Sigmoid colon (tissue), 4 donors: ENCODE results near the gene ATG7.

Experiments
- EP300 ChIP-seq, 4 donors: sonication (generic); formaldehyde crosslinking; IDR thresholded peaks; one replicate each; pipeline ENCODE4 v1.6.1; 2017; ENCODE audit warnings: antibody characterized with exemption in 4 of 4
- POLR2A ChIP-seq, 2 donors: fragments of 450-650 bp; IDR thresholded peaks; one replicate each; pipeline ENCODE4 v1.6.1; 2016; ENCODE audit warnings: antibody characterized with exemption in 2 of 2, mild to moderate bottlenecking in 2 of 2, moderate library complexity in 2 of 2
- TF ChIP-seq, protein P1 (sequence below), 4 experiments: fragments of 450-650 bp in 3 of 4; fragments of 200-600 bp in 1 of 4; IDR thresholded peaks; one replicate each; pipeline ENCODE4 v1.5.1; 2016 to 2019; ENCODE audit warnings: antibody characterized with exemption in 4 of 4, mild to moderate bottlenecking in 3 of 4, moderate library complexity in 2 of 4

DNA sequence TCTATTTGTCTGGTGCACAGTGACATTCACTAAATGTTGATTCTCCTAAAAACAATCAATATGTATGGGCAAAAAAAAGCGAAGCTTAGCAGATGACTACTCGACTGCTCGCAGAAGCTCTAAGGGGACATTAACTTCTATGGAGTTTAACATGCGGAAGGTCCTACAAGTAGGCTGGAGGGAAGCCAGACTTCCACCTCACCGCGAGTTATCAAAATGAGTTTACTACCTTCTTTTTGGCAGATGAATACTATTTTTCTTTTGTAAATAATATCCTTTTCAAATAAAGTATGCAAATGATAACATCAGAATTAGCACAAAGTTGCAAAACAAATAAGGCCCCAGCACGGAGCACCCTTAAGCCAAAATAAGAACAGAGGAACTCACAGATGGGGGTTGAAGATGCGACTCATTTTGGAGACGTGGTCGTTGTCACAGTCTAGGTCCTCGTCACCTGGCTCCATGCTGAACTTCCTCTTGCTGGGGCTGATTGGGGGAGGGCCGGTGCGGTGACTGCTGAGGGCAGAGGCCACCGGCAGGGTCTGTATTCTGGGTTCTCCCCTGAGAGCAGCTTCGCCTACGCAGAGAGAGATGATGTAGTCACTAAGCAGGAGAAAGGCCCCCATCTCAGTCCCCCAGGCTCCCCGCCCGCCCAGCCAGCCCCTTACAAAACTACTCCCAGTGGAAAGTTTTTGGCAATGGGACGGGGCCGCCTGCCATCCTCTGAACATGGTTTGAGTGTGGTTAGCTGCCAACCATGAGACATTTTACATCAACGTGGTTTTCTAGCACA, 329.4 kb downstream of the ATG7 start:
- TF ChIP-seq POLR2A (IDR thresholded peaks at IDR 0.05) (no peak), EP300 (IDR thresholded peaks at IDR 0.05) (no peak)
- TF ChIP-seq, protein P1, sequence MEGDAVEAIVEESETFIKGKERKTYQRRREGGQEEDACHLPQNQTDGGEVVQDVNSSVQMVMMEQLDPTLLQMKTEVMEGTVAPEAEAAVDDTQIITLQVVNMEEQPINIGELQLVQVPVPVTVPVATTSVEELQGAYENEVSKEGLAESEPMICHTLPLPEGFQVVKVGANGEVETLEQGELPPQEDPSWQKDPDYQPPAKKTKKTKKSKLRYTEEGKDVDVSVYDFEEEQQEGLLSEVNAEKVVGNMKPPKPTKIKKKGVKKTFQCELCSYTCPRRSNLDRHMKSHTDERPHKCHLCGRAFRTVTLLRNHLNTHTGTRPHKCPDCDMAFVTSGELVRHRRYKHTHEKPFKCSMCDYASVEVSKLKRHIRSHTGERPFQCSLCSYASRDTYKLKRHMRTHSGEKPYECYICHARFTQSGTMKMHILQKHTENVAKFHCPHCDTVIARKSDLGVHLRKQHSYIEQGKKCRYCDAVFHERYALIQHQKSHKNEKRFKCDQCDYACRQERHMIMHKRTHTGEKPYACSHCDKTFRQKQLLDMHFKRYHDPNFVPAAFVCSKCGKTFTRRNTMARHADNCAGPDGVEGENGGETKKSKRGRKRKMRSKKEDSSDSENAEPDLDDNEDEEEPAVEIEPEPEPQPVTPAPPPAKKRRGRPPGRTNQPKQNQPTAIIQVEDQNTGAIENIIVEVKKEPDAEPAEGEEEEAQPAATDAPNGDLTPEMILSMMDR (IDR thresholded peaks at IDR 0.05): no peak
